ENCODE measurements around the gene KICS2. TPM values are rescaled to one million over a fixed set of nuclear protein-coding genes. Genes with fewer than 3 reads are reported as not detected.

The KICS2 gene
- total and polyA plus RNA-seq, 7 experiments from 2014 or later, result 11.3 to 26.9 (median 18.2) TPM

DNA sequence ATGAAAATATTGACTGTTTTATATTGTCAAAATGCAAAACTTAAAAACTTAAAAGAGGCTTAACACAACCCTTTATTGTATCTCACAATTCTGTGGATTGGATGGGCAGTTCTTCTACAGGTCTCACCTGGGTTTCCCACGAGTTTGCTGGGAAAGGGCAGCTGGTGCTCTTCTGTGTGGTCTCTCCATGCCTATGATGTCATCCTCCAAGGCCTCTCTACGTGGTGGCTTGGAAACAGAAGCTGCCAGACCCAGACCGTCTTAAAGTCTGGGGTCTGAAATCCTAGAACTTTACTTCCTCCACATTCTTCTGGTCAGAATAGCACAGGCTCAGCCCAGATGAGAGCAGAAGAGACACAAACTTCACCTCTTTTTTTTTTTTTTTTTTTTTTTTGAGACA lies 36.5 kb upstream of the KICS2 start:
- ChIA-PET POLR2A (no interaction called here), CTCF (interaction anchor here (0.7 kb wide), 1 partner anchor 174 kb away, joined by 3 read pairs; no protein-coding TSS in a partner anchor)
- Histone ChIP-seq H3K9me3 (ENCODE audit: control insufficient read depth in 2 of 3, low read length in 3 of 3) (no peaks in the 10 kb centered on the region), H3K4me1 (ENCODE audit: control insufficient read depth in 2 of 2, insufficient read depth in 2 of 2, low read length in 2 of 2) (no peaks in the 10 kb centered on the region), H3K4me3 (ENCODE audit: low read length) (no peak overlapping the region), H3K36me3 (ENCODE audit: control insufficient read depth in 2 of 3, insufficient read depth in 3 of 3, low read length in 3 of 3) (no peaks in the 10 kb centered on the region), H3K27me3 (ENCODE audit: control insufficient read depth in 2 of 2, insufficient read depth in 2 of 2, low read length in 2 of 2) (no peaks in the 10 kb centered on the region), H3K27ac (ENCODE audit: low read depth, low read length) (no peak overlapping the region)
- H3K9me3 Mint-ChIP-seq, result no peaks in the 10 kb centered on the region
- H3K27ac Mint-ChIP-seq, result no peak overlapping the region
- H3K4me1 Mint-ChIP-seq, result peaks cover 0 to 7% (median 0%) of the 10 kb centered on the region in 7 donors
- no peaks in the 10 kb centered on the region for H3K36me3 Mint-ChIP-seq
- no peak for DNase-seq
- peaks cover 0 to 3% (median 0%) of the 10 kb centered on the region in 5 donors for H3K27me3 Mint-ChIP-seq
- no peak for ATAC-seq
- no peak overlapping the region for H3K4me3 Mint-ChIP-seq
- intact Hi-C loops (cut with micrococcal nuclease), result loop anchor here in 1 of 2 donors (5.0 kb wide), 1 partner anchor 1106 kb away; the partner anchor contains the start of gene AVPR1A

DNA sequence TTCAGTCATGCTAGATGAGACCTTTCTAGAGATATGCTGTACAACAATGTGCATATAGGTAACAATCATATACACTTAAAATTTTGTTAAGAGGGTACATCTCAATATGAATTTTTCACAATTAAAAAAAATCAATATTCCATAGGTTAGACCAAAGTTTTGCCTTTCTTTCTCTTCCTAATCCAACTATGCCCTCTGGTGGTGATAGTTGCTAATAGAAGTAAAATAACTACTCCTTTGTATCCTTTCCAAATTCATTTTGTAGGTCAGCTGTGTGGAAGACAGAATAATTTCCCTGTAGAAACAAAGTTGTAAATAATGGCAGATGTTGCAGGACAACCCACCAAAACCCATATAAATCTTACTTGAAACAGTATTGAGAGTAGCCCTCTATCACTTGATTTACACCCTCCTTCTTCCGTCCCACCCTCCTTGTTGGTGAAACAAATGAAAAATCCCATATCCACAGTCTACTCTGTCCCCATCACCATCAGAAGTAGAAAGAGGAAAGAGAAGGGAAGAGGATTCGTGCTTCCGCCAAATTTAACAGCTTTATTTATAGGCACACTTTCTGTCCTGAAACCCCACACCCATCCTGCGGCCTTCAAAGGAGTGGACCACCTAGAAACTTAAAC lies 34.2 kb upstream of the KICS2 start:
- DNase-seq, result peak in 7 of 9 donors; percentile 18 to 60 (median 47)
- Histone ChIP-seq H3K27ac (ENCODE audit: low read depth, low read length) (no peak overlapping the region), H3K36me3 (ENCODE audit: control insufficient read depth in 2 of 3, insufficient read depth in 3 of 3, low read length in 3 of 3) (no peaks in the 10 kb centered on the region), H3K27me3 (ENCODE audit: control insufficient read depth in 2 of 2, insufficient read depth in 2 of 2, low read length in 2 of 2) (no peaks in the 10 kb centered on the region), H3K4me3 (ENCODE audit: low read length) (no peak overlapping the region), H3K9me3 (ENCODE audit: control insufficient read depth in 2 of 3, low read length in 3 of 3) (no peaks in the 10 kb centered on the region), H3K4me1 (ENCODE audit: control insufficient read depth in 2 of 2, insufficient read depth in 2 of 2, low read length in 2 of 2) (no peaks in the 10 kb centered on the region)
- Mint-ChIP-seq H3K27me3 (no peaks in the 10 kb centered on the region), H3K4me1 (peaks cover 0 to 7% (median 0%) of the 10 kb centered on the region in 7 donors), H3K4me3 (no peak overlapping the region), H3K36me3 (no peaks in the 10 kb centered on the region), H3K9me3 (no peaks in the 10 kb centered on the region), H3K27ac (no peak overlapping the region)
- intact Hi-C loops (cut with micrococcal nuclease), result loop anchor here (1.0 to 5.0 kb wide), 8 partner anchors 136 to 1153 kb away; partner anchors contain the start of genes SRGAP1 (in 2 of the 2) and AVPR1A (in 1 of the 2)
- ATAC-seq, result peak; percentile 66
- ChIA-PET POLR2A (no interaction called here), CTCF (interaction anchor here (0.6 to 1.9 kb wide), 8 partner anchors 9 to 1477 kb away, joined by 3 to 13 read pairs (median 3); partner anchors contain the start of gene SRGAP1)

DNA sequence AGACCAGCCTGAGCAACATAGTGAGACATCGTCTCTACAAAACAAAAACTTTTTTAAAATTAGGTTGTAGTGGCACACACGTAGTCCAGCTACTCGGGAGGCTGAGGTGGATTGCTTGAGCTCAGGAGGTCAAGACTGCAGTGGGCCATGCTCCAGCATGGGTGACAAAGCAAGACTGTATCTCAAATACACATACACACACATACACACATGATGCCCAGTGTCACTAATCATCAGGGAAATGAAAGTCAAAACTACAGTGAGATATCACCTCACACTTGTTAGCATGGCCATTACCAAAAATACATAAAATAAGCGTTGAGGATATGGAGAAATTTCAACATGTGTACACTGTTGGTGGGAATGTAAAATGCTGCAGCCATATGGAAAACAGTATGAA lies 33.2 kb upstream of the KICS2 start:
- DNase-seq (no peak), ATAC-seq (no peak)
- ChIA-PET CTCF (interaction anchor here (0.9 to 1.9 kb wide), 2 partner anchors 411 to 416 kb away, joined by 3 to 13 read pairs; partner anchors contain the start of gene SRGAP1), POLR2A (no interaction called here)
- Mint-ChIP-seq H3K27ac (no peak overlapping the region), H3K4me1 (peaks cover 0 to 7% (median 0%) of the 10 kb centered on the region in 7 donors), H3K27me3 (no peaks in the 10 kb centered on the region), H3K4me3 (no peak overlapping the region), H3K36me3 (no peaks in the 10 kb centered on the region), H3K9me3 (no peaks in the 10 kb centered on the region)
- Histone ChIP-seq H3K9me3 (ENCODE audit: control insufficient read depth in 2 of 3, low read length in 3 of 3) (no peaks in the 10 kb centered on the region), H3K27me3 (ENCODE audit: control insufficient read depth in 2 of 2, insufficient read depth in 2 of 2, low read length in 2 of 2) (no peaks in the 10 kb centered on the region), H3K27ac (ENCODE audit: low read depth, low read length) (no peak overlapping the region), H3K36me3 (ENCODE audit: control insufficient read depth in 2 of 3, insufficient read depth in 3 of 3, low read length in 3 of 3) (no peaks in the 10 kb centered on the region), H3K4me3 (ENCODE audit: low read length) (no peak overlapping the region), H3K4me1 (ENCODE audit: control insufficient read depth in 2 of 2, insufficient read depth in 2 of 2, low read length in 2 of 2) (no peaks in the 10 kb centered on the region)
- intact Hi-C loops (cut with micrococcal nuclease), result loop anchor here in 1 of 2 donors (5.0 kb wide), 1 partner anchor 1103 kb away; the partner anchor contains the start of gene AVPR1A

DNA sequence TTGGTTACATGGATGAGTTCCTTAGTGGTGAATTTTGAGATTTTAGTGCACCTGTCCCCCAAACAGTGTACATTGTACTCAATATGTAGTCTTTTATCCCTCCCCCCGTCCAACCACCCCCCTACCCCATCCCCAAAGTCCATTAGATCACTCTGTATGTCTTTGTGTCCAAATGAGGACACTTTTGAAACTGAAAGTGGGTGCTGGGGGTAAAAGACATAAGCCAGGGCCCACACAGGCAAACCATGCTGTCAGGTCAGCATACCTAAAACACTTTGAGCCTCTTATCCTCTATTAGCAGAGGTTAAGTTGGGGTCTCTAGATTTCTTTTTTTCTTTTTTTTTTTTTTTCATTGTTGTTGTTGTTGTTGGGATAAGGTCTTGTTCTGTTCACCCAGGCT lies 31.3 kb upstream of the KICS2 start:
- peaks cover 0 to 3% (median 0%) of the 10 kb centered on the region in 5 donors for H3K27me3 Mint-ChIP-seq
- H3K4me3 ChIP-seq (ENCODE audit: low read length), result no peak overlapping the region
- no peaks in the 10 kb centered on the region for H3K9me3 Mint-ChIP-seq
- no peaks in the 10 kb centered on the region for H3K27me3 ChIP-seq (ENCODE audit: control insufficient read depth in 2 of 2, insufficient read depth in 2 of 2, low read length in 2 of 2)
- H3K36me3 Mint-ChIP-seq, result no peaks in the 10 kb centered on the region
- ChIA-PET CTCF (no interaction called here), POLR2A (interaction anchor here (0.6 kb wide), 1 partner anchor 455 kb away, joined by 3 read pairs; no protein-coding TSS in a partner anchor)
- H3K27ac Mint-ChIP-seq, result no peak overlapping the region
- intact Hi-C loops (cut with micrococcal nuclease), result no loop called here
- peaks cover 0 to 7% (median 0%) of the 10 kb centered on the region in 7 donors for H3K4me1 Mint-ChIP-seq
- DNase-seq (no peak), ATAC-seq (no peak)
- H3K4me3 Mint-ChIP-seq, result no peak overlapping the region
- no peaks in the 10 kb centered on the region for H3K4me1 ChIP-seq (ENCODE audit: control insufficient read depth in 2 of 2, insufficient read depth in 2 of 2, low read length in 2 of 2)
- H3K36me3 ChIP-seq (ENCODE audit: control insufficient read depth in 2 of 3, insufficient read depth in 3 of 3, low read length in 3 of 3), result no peaks in the 10 kb centered on the region
- H3K27ac ChIP-seq (ENCODE audit: low read depth, low read length), result no peak overlapping the region
- H3K9me3 ChIP-seq (ENCODE audit: control insufficient read depth in 2 of 3, low read length in 3 of 3), result no peaks in the 10 kb centered on the region

DNA sequence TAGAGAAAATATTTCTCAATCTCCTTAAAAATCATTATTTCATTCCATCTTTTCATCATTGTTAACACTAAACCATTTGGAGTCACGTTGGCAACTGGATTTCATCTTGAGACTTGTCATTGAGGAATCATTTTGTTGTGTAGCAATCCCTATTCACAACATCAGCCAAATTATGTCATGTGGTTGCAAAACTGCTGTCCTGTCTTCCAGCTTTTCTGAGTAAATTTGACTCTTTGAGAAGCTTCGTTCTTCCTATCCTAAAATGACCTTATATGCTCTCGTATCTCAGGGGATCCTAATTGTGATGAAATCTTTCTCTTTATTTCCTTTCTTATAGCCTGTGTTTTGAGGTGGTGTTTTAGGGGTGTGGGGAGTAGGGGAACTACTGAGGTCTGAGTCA lies 30.6 kb upstream of the KICS2 start:
- ATAC-seq (no peak), DNase-seq (no peak)
- Histone ChIP-seq H3K27me3 (ENCODE audit: control insufficient read depth in 2 of 2, insufficient read depth in 2 of 2, low read length in 2 of 2) (no peaks in the 10 kb centered on the region), H3K9me3 (ENCODE audit: control insufficient read depth in 2 of 3, low read length in 3 of 3) (no peaks in the 10 kb centered on the region), H3K27ac (ENCODE audit: low read depth, low read length) (no peak overlapping the region), H3K4me3 (ENCODE audit: low read length) (no peak overlapping the region), H3K4me1 (ENCODE audit: control insufficient read depth in 2 of 2, insufficient read depth in 2 of 2, low read length in 2 of 2) (no peaks in the 10 kb centered on the region), H3K36me3 (ENCODE audit: control insufficient read depth in 2 of 3, insufficient read depth in 3 of 3, low read length in 3 of 3) (no peaks in the 10 kb centered on the region)
- Mint-ChIP-seq H3K9me3 (no peaks in the 10 kb centered on the region), H3K27me3 (peaks cover 0 to 5% (median 0%) of the 10 kb centered on the region in 5 donors), H3K27ac (peak overlapping the region in 1 of 9 donors; percentile 2), H3K4me1 (peaks cover 0 to 7% (median 0%) of the 10 kb centered on the region in 7 donors), H3K4me3 (no peak overlapping the region), H3K36me3 (no peaks in the 10 kb centered on the region)
- intact Hi-C loops (cut with micrococcal nuclease), result no loop called here
- POLR2A ChIA-PET, result interaction anchor here (0.6 kb wide), 1 partner anchor 454 kb away, joined by 3 read pairs; no protein-coding TSS in a partner anchor
- CTCF ChIA-PET, result no interaction called here

DNA sequence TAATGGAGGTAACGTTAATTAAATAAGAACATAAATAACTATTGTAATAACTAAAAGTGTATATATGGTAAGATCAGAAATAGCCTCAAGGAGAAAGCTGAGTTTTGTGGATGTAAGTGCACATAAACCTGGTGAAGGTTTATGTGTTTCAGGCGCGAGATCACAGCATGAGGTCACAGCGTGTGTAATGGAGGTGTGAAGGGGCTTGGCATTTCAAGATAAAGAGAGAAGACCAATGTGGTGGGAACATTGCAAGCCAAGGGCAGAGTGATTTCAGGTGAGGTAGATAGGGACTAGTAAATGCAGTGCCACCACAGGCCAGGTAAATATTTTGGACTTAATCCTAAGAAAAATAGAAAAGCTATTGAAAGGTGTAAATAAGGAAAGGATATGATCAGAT lies 21.7 kb upstream of the KICS2 start:
- Mint-ChIP-seq H3K36me3 (no peaks in the 10 kb centered on the region), H3K27me3 (peaks cover 0 to 16% (median 0%) of the 10 kb centered on the region in 5 donors), H3K4me1 (no peaks in the 10 kb centered on the region), H3K9me3 (no peaks in the 10 kb centered on the region), H3K27ac (peak overlapping the region in 1 of 9 donors; percentile 8), H3K4me3 (no peak overlapping the region)
- H3K4me3 ChIP-seq (ENCODE audit: low read length), result no peak overlapping the region
- no peak for ATAC-seq
- H3K27me3 ChIP-seq (ENCODE audit: control insufficient read depth in 2 of 2, insufficient read depth in 2 of 2, low read length in 2 of 2), result no peaks in the 10 kb centered on the region
- no peaks in the 10 kb centered on the region for H3K9me3 ChIP-seq (ENCODE audit: control insufficient read depth in 2 of 3, low read length in 3 of 3)
- DNase-seq, result no peak
- H3K27ac ChIP-seq (ENCODE audit: low read depth, low read length), result no peak overlapping the region
- no peaks in the 10 kb centered on the region for H3K4me1 ChIP-seq (ENCODE audit: control insufficient read depth in 2 of 2, insufficient read depth in 2 of 2, low read length in 2 of 2)
- no peaks in the 10 kb centered on the region for H3K36me3 ChIP-seq (ENCODE audit: control insufficient read depth in 2 of 3, insufficient read depth in 3 of 3, low read length in 3 of 3)
- POLR2A ChIA-PET, result no interaction called here
- intact Hi-C loops (cut with micrococcal nuclease), result no loop called here
- CTCF ChIA-PET, result no interaction called here

DNA sequence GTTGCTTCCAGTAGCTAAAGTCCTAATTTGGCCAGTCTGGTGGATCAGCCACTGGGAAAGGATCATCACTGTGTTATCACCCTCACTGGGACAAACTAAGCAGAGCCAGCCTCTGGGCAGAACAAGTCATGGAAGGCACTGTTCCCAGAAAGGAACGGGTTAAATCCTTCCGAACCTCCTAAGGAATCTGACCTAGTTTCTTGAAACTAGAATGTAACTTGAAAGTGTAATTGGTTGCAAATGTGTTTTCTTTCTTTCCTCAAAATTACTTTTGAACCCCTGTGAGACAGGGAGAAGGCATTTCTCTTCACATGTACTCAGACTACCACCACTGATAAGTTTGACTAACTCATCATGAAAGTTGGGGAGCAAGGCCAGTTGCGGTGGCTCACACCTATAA lies 18.7 kb upstream of the KICS2 start:
- Histone ChIP-seq H3K27ac (ENCODE audit: low read depth, low read length) (no peak overlapping the region), H3K27me3 (ENCODE audit: control insufficient read depth in 2 of 2, insufficient read depth in 2 of 2, low read length in 2 of 2) (no peaks in the 10 kb centered on the region), H3K4me3 (ENCODE audit: low read length) (no peak overlapping the region), H3K9me3 (ENCODE audit: control insufficient read depth in 2 of 3, low read length in 3 of 3) (no peaks in the 10 kb centered on the region), H3K36me3 (ENCODE audit: control insufficient read depth in 2 of 3, insufficient read depth in 3 of 3, low read length in 3 of 3) (no peaks in the 10 kb centered on the region), H3K4me1 (ENCODE audit: control insufficient read depth in 2 of 2, insufficient read depth in 2 of 2, low read length in 2 of 2) (no peaks in the 10 kb centered on the region)
- POLR2A ChIA-PET, result no interaction called here
- Mint-ChIP-seq H3K27me3 (peaks cover 0 to 29% (median 0%) of the 10 kb centered on the region in 5 donors), H3K27ac (no peak overlapping the region), H3K9me3 (no peaks in the 10 kb centered on the region), H3K4me3 (no peak overlapping the region), H3K36me3 (no peaks in the 10 kb centered on the region), H3K4me1 (no peaks in the 10 kb centered on the region)
- no peak for DNase-seq
- ATAC-seq, result no peak
- CTCF ChIA-PET, result no interaction called here
- intact Hi-C loops (cut with micrococcal nuclease), result no loop called here
